ENCODE results near the gene ASB12.

The ASB12 gene

GRCh38 chrX:64205735-64206501 lies 24.5 kb downstream of the ASB12 start:
- Mint-ChIP-seq H3K4me1 (peaks cover 27% of the 10 kb centered on the region), H3K27ac (peak overlapping the region; percentile 96 to 98 (median 96)), H3K36me3 (ENCODE audit: low read depth) (no peaks in the 10 kb centered on the region), H3K27me3 (ENCODE audit: low read depth) (no peaks in the 10 kb centered on the region), H3K4me3 (peak overlapping the region; percentile 91 to 96 (median 96)), H3K9me3 (no peaks in the 10 kb centered on the region)
- TF ChIP-seq CTCF (IDR thresholded peaks at IDR 0.05; ENCODE audit: unreplicated experiment in 3 of 3): peak in 1 of 3 experiments; percentile 25

GRCh38 chrX:64205441-64205734 lies 25.0 kb downstream of the ASB12 start, which contains the start of gene AMER1:
TSS of gene AMER1 (minus strand) at chrX:64205708. CDS start at chrX:64193286, 12,422 bp downstream.
- H3K36me3 Mint-ChIP-seq (ENCODE audit: low read depth): no peaks in the 10 kb centered on the region
- no peaks in the 10 kb centered on the region for H3K27me3 Mint-ChIP-seq (ENCODE audit: low read depth)
- H3K9me3 Mint-ChIP-seq: no peaks in the 10 kb centered on the region
- peak within 1 kb of the TSS; percentile 96 to 98 (median 96) for H3K27ac Mint-ChIP-seq
- TF ChIP-seq CTCF (IDR thresholded peaks at IDR 0.05; ENCODE audit: unreplicated experiment in 3 of 3): no peak
- peak within 1 kb of the TSS; percentile 91 to 98 (median 96) for H3K4me3 Mint-ChIP-seq
- peaks cover 28% of the 10 kb centered on the region for H3K4me1 Mint-ChIP-seq

GRCh38 chrX:64204701-64205440 lies 25.5 kb downstream of the ASB12 start:
- H3K36me3 Mint-ChIP-seq (ENCODE audit: low read depth): peaks cover under 1% of the 10 kb centered on the region
- peak overlapping the region; percentile 80 to 95 (median 87) for H3K27ac Mint-ChIP-seq
- peaks cover 32% of the 10 kb centered on the region for H3K4me1 Mint-ChIP-seq
- TF ChIP-seq CTCF (IDR thresholded peaks at IDR 0.05; ENCODE audit: unreplicated experiment in 3 of 3): no peak
- no peaks in the 10 kb centered on the region for H3K27me3 Mint-ChIP-seq (ENCODE audit: low read depth)
- H3K4me3 Mint-ChIP-seq: peak overlapping the region; percentile 91 to 98 (median 96)
- H3K9me3 Mint-ChIP-seq: no peaks in the 10 kb centered on the region

- Mint-ChIP-seq H3K27me3 (ENCODE audit: low read depth) (no peaks in the 10 kb centered on the region), H3K36me3 (ENCODE audit: low read depth) (peaks cover 5% of the 10 kb centered on the region), H3K4me3 (peak overlapping the region; percentile 90 to 98 (median 94)), H3K4me1 (peaks cover 38% of the 10 kb centered on the region), H3K9me3 (no peaks in the 10 kb centered on the region), H3K27ac (peak overlapping the region; percentile 80 to 95 (median 87))
- no peak for TF ChIP-seq CTCF (IDR thresholded peaks at IDR 0.05; ENCODE audit: unreplicated experiment in 3 of 3)
These were observed 26.2 kb downstream of the ASB12 start for GRCh38 chrX:64204252-64204651.

GRCh38 chrX:64202808-64203325 lies 27.5 kb downstream of the ASB12 start:
- Mint-ChIP-seq H3K4me3 (peak overlapping the region; percentile 90 to 98 (median 94)), H3K9me3 (no peaks in the 10 kb centered on the region), H3K4me1 (peaks cover 42% of the 10 kb centered on the region), H3K27ac (peak overlapping the region; percentile 79 to 95 (median 80)), H3K27me3 (ENCODE audit: low read depth) (no peaks in the 10 kb centered on the region), H3K36me3 (ENCODE audit: low read depth) (peaks cover 5% of the 10 kb centered on the region)
- TF ChIP-seq CTCF (IDR thresholded peaks at IDR 0.05; ENCODE audit: unreplicated experiment in 3 of 3): no peak

Measured in nephron (organoid).